Activated CD8-positive, alpha-beta memory T cell treated with anti-CD3 and anti-CD28 coated beads for 24 hours (primary cell): ENCODE data around the gene WDR53.
"Not testable (repeated sequence)": the region's sequence is repeated elsewhere in the genome, so short reads cannot be mapped to it uniquely, and the experiment has no call there.

Experiments used
- DNase-seq: peaks from one replicate; pipeline ENCODE4 v3.0.0-alpha.2; 2020

Gene WDR53

DNA sequence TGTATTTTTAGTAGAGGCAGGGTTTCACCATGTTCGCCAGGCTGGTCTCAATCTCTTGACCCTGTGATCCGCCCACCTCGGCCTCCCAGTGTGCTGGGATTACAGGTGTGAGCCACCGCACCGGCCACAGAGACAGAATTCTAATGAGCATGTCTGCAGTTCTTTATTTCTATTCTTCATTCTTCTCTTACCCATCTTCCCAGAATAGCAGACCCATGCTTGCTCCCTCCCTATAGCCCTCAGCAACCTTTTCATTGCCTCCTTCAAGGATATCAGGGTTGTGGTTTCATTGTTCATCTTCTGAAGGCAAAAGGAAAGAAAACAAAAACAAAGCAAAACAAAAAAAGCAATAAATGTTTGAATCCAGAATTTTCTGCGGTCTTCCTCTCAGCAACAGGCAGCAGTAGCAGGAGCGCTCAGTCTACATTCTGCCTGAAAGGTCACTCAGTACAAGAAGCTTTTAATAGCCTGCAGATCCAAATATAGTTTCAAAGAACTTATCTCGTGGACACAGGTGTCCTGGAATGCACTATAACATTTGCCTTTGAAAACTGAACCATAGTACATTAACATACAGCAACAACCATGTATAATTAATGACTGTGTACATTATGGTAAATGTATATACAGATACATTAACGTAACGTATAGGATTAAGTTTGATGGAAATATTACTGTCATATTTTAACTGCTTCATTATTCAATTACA is 53.3 kb downstream of the WDR53 start, which contains the start of gene SMCO1:
Gene SMCO1, minus strand, starts transcription at position 434 of the 709 bp plus-strand sequence. Its CDS starts 137 bp downstream, at position 297.
- DNase-seq = no peak

DNA sequence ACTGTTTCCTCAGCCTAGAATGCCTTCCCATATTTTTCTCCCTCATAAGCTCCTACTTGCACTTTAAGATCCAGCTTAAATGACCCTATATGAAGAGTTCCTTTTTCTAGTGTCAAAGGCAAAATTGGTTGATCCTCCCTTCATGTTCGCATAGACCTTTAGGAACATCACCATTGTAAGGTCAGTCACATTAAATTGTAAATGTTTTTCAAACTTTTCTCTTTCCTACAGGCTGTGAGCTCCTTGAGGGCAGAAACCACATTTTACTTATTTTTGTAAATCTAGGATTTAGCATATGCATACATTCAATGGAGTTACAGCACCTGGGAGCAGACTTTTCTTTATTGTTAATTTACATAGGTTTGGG is 54.0 kb downstream of the WDR53 start:
- no peak for DNase-seq

DNA sequence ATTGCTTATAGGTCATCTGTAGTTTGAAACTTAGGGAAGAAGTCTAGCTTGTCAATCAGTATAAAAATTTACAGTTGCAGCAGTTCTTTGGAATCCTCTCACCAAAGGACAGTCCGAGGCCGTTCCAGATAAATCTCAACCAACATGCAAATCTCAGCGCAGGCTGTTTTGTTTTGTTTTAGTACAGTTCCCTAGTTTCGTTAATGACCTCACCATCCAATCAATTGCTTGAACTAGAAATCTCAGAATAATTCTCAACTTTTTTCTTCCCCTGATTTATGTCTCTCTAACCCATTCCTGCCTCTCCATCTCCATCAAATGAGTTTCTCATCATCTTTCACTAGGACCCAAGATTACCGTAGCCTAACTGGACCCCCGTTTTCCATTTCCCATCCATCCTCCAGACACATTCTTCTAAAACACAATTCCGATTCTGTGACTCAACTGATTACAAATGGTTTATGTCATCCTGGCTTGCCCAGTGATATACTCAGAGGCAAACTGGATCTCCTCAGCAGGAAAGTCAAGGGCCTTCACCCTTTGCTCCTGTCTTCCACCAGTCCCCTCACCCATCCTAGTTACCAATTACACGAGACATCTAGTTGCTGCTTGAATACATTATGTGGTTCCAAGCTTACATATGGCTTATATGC is 54.5 kb downstream of the WDR53 start:
- DNase-seq = no peak

DNA sequence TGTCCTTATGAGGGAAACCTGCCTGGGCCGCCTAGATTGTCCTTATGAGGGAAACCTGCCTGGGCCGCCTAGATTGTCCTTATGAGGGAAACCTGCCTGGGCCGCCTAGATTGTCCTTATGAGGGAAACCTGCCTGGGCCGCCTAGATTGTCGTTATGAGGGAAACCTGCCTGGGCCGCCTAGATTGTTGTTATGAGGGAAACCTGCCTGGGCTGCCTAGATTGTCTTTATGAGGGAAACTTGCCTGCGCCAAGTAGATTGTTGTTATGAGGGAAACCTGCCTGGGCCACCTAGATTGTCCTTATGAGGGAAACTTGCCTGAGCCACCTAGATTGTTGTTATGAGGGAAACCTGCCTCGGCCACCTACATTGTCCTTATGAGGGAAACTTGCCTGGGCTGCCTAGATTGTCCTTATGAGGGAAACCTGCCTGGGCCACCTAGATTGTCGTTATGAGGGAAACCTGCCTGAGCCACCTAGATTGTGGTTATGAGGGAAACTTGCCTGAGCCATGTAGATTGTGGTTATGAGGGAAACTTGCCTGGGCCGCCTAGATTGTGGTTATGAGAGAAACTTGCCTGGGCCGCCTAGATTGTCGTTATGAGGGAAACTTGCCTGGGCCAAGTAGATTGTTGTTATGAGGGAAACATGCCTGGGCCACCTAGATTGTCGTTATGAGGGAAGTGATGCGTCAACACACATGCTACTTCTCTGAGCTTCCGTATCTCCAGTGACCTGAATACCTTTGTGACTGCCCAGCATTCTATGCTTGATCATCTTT is 56.5 kb downstream of the WDR53 start:
- DNase-seq = not testable (repeated sequence)

DNA sequence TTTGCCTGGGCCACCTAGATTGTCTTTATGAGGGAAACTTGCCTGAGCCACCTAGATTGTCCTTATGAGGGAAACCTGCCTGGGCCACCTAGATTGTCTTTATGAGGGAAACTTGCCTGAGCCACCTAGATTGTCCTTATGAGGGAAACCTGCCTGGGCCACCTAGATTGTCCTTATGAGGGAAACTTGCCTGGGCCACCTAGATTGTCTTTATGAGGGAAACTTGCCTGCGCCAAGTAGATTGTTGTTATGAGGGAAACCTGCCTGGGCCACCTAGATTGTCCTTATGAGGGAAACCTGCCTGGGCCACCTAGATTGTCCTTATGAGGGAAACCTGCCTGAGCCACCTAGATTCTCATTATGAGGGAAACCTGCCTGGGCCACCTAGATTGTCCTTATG is 57.2 kb downstream of the WDR53 start:
- not testable (repeated sequence) for DNase-seq

DNA sequence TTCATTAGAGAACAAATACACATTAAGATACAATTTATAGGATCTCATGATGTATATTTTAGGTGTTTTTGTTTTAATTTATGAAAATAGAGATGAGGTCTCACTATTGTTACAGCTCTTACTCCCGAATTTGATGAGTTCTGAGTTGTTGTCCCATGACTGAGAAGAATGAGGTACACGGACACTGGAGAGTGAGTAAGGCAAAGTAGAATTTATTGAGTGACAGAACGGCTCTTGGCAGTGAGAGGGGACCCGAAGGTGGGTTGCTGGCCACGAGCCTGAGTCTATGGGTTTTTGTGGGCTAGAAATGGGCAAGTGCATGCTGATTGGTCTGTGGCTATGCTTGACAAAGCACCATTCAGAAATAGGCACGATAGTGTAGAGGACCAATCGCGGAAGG is 61.7 kb downstream of the WDR53 start:
- DNase-seq = no peak

DNA sequence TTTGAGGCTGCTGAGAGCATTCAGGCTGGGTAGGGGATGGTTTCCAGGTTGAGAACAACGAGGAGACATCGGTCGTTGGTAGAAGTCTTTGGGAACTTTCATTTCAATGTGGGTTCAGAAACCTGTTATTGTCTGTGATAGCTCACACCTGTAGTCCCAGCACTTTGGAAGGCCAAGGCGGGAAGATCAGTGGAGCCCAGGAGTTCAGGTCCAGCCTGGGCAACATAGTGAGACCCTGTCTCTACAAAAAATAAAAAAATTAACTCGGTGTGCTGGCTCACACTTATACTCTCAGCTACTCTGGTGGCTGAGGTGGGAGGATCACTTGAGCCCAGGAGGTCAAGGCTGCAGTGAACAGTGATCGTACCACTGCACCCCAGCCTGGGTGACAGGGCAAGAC is 63.8 kb downstream of the WDR53 start:
- DNase-seq = no peak
